B cell (primary cell): ENCODE results near the gene DCD. TPM values are rescaled to one million over a fixed set of nuclear protein-coding genes. Genes with fewer than 3 reads are reported as not detected.
"Not testable (repeated sequence)": the region's sequence is repeated elsewhere in the genome, so short reads cannot be mapped to it uniquely, and the experiment has no call there.

Experiments used
- ATAC-seq: fragments of 200-7000 bp; cut with Tn5 transposase; one replicate; pipeline ENCODE4 v1.10.0; 2021; ENCODE audit warnings: low read depth, mild to moderate bottlenecking, moderate number of reproducible peaks, moderate library complexity
- CTCF ChIA-PET: fragments of 350-600 bp; sonication (Branson Sonifier 250); formaldehyde crosslinking; loops from one replicate; lab custom pipeline; 2021; ENCODE audit warnings: antibody characterized with exemption, inconsistent platforms; lab: Charles Lee
- POLR2A ChIA-PET: fragments of 350-600 bp; sonication (Branson Sonifier 250); formaldehyde crosslinking; loops from one replicate; lab custom pipeline; 2021; ENCODE audit warnings: antibody characterized with exemption; lab: Charles Lee
- DNase-seq: peaks from one replicate; pipeline ENCODE4 v3.0.0; 2013
- H2AFZ ChIP-seq: 2 replicates; pipeline ENCODE4 v1.6.1; 2012; ENCODE audit warnings: mild to moderate bottlenecking, low read depth, low read length; ENCODE audit not compliant: insufficient read depth, poor library complexity, severe bottlenecking
- H3K27ac ChIP-seq, 2 donors: 1 replicate in 1 of 2; 2 replicates in 1 of 2; pipeline ENCODE4 v1.5.1; 2012 to 2013; ENCODE audit warnings: low read length in 2 of 2, mild to moderate bottlenecking in 2 of 2, moderate library complexity in 1 of 2
- H3K27me3 ChIP-seq, 4 experiments: fragments of 200-600 bp in 1 of 4; sonication (generic) in 1 of 4; replicated peaks in 1 of 4; 1 replicate in 2 of 4; 2 replicates in 2 of 4; pipeline versions ENCODE4 v1.6.1 to v1.7.0; 2013 to 2016; ENCODE audit warnings: low read length in 3 of 4, mild to moderate bottlenecking in 2 of 4, mixed read lengths in 1 of 4, moderate library complexity in 1 of 4; ENCODE audit not compliant: insufficient read depth in 4 of 4, control insufficient read depth in 3 of 4; ENCODE audit errors: control extremely low read depth in 1 of 4
- H3K36me3 ChIP-seq, 2 experiments: replicated peaks in 1 of 2; 1 replicate in 1 of 2; 2 replicates in 1 of 2; pipeline versions ENCODE4 v1.6.1 to v1.7.1; 2013; ENCODE audit warnings: low read length in 1 of 2; ENCODE audit not compliant: insufficient read depth in 2 of 2, control insufficient read depth in 1 of 2; ENCODE audit errors: control extremely low read depth in 1 of 2, extremely low read depth in 1 of 2
- H3K4me1 ChIP-seq, 2 donors: fragments of 200-600 bp in 1 of 2; sonication (generic) in 1 of 2; 1 replicate in 1 of 2; 2 replicates in 1 of 2; pipeline versions ENCODE4 v1.5.1 to v1.6.1; 2013 to 2017; ENCODE audit warnings: low read length in 2 of 2; ENCODE audit not compliant: control insufficient read depth in 2 of 2, insufficient read depth in 2 of 2
- H3K4me2 ChIP-seq: replicated peaks from 2 replicates; pipeline ENCODE3; 2012; ENCODE audit warnings: mild to moderate bottlenecking, low read depth, low read length; ENCODE audit not compliant: poor library complexity, severe bottlenecking
- H3K4me3 ChIP-seq, 5 experiments: fragments of 200-600 bp in 1 of 5; sonication (generic) in 1 of 5; 1 replicate in 3 of 5; 2 replicates in 2 of 5; pipeline versions ENCODE4 v1.5.1 to v1.7.0; 2011 to 2016; ENCODE audit warnings: low read length in 4 of 5, mild to moderate bottlenecking in 4 of 5, low read depth in 2 of 5, control low read depth in 1 of 5, moderate library complexity in 1 of 5; ENCODE audit not compliant: insufficient read depth in 1 of 5; ENCODE audit errors: control extremely low read depth in 1 of 5, extremely low read depth in 1 of 5
- H3K79me2 ChIP-seq: fragments of 200-600 bp; sonication (generic); one replicate; pipeline ENCODE4 v1.6.0; 2016; ENCODE audit warnings: low read length; ENCODE audit not compliant: control insufficient read depth, insufficient read depth
- H3K9ac ChIP-seq: fragments of 200-600 bp; sonication (generic); 2 replicates; pipeline ENCODE4 v1.6.1; 2017; ENCODE audit warnings: mild to moderate bottlenecking, low read length, moderate library complexity
- H3K9me3 ChIP-seq, 3 donors: one replicate each; pipeline versions ENCODE4 v1.6.1 to v1.7.1; 2013; ENCODE audit warnings: low read length in 2 of 3; ENCODE audit not compliant: control insufficient read depth in 2 of 3, insufficient read depth in 1 of 3; ENCODE audit errors: control extremely low read depth in 1 of 3
- H4K20me1 ChIP-seq: 2 replicates; pipeline ENCODE4 v1.6.0; 2012; ENCODE audit warnings: mild to moderate bottlenecking, low read length; ENCODE audit not compliant: insufficient read depth, control insufficient read depth, poor library complexity, severe bottlenecking
- H3K27ac Mint-ChIP-seq: one replicate; pipeline ENCODE4 v1.8.0; 2021; ENCODE audit warnings: mixed read lengths
- H3K27me3 Mint-ChIP-seq: one replicate; pipeline ENCODE4 v1.8.0; 2021; ENCODE audit warnings: mixed read lengths
- H3K4me1 Mint-ChIP-seq: one replicate; pipeline ENCODE4 v1.8.0; 2021; ENCODE audit warnings: mixed read lengths
- H3K4me3 Mint-ChIP-seq: one replicate; pipeline ENCODE4 v1.8.0; 2021; ENCODE audit warnings: mixed read lengths
- H3K9me3 Mint-ChIP-seq: one replicate; pipeline ENCODE4 v1.8.0; 2022; ENCODE audit warnings: mixed read lengths; ENCODE audit not compliant: insufficient read depth
- CTCF ChIP-seq: fragments of 200-600 bp; IDR thresholded peaks from one replicate; pipeline ENCODE4 v1.8.0; 2022; ENCODE audit warnings: antibody characterized with exemption, mild to moderate bottlenecking
- EZH2 ChIP-seq: IDR thresholded peaks from 2 replicates; pipeline ENCODE4 v1.6.1; 2012; ENCODE audit warnings: borderline replicate concordance, low read depth, mild to moderate bottlenecking, moderate library complexity, low read length; ENCODE audit not compliant: insufficient read depth, poor library complexity, severe bottlenecking
- WGBS: methylation state at CpG from one replicate; pipeline ENCODE4 v1.1.5; 2013; ENCODE audit warnings: missing lambda C conversion rate; ENCODE audit not compliant: insufficient coverage; 5-methylcytosine and 5-hydroxymethylcytosine counted together
- intact Hi-C: fragments of 100-400 bp; cut with micrococcal nuclease; formaldehyde crosslinking; loops from one replicate; pipeline ENCODE4 v1.10.0; 2022
- polyA plus RNA-seq: library from polyadenylated mRNA; depleted of rRNA; stranded (reverse); fragments of >200 nt; gene quantifications from 2 replicates; pipeline ENCODE4 v1.2.3, GENCODE V29; 2012
- total RNA-seq, 2 donors: library from RNA; stranded (reverse); fragments of 120-200 nt in 1 of 2; gene quantifications; 1 replicate in 1 of 2; 2 replicates in 1 of 2; pipeline versions ENCODE4 v1.2.3 to v1.2.4, GENCODE V29; 2013 to 2022

DCD gene
- total and polyA plus RNA-seq, 2 donors (not counting 1 experiment from before 2014, with no cell fraction given) = not detected

- Histone ChIP-seq H3K27me3 (peaks cover 0 to 5% (median 0%) of the 10 kb centered on the region in 4 experiments), H3K27ac (no peak overlapping the region), H3K36me3 (no peaks in the 10 kb centered on the region), H3K4me1 (peaks cover 7 to 12% of the 10 kb centered on the region in 2 donors), H3K4me3 (no peak overlapping the region), H3K79me2 (no peaks in the 10 kb centered on the region), H2AFZ (no peak overlapping the region), H4K20me1 (no peaks in the 10 kb centered on the region), H3K9ac (no peak overlapping the region), H3K9me3 (peaks cover 0 to 2% (median 0%) of the 10 kb centered on the region in 3 donors), H3K4me2 (peak overlapping the region; percentile 28)
- peaks cover 15% of the 10 kb centered on the region for H3K27me3 Mint-ChIP-seq
- ATAC-seq = no peak
- H3K9me3 Mint-ChIP-seq = peaks cover 2% of the 10 kb centered on the region
- intact Hi-C loops = no loop called here
- DNase-seq = no peak
- H3K27ac Mint-ChIP-seq = no peak overlapping the region
- ChIA-PET POLR2A (interaction anchor here (0.6 kb wide), 1 partner anchor 1198 kb away, joined by 11 read pairs; no protein-coding TSS in a partner anchor), CTCF (interaction anchor here (0.7 to 2.1 kb wide), 3 partner anchors 8 to 280 kb away, joined by 3 to 7 read pairs (median 3); no protein-coding TSS in a partner anchor)
- no peak overlapping the region for H3K4me3 Mint-ChIP-seq
- TF ChIP-seq CTCF (no peak), EZH2 (no peak)
- 71% methylated on average over 3 of the region's 4 CpGs for WGBS
- H3K4me1 Mint-ChIP-seq = peaks cover 13% of the 10 kb centered on the region
Measured at GRCh38 chr12:54641089-54641488, 7.1 kb downstream of the DCD start.

- WGBS = no CpG with 5 or more reads among the region's 2 CpGs
- H3K9me3 ChIP-seq, H3K27me3 ChIP-seq, intact Hi-C loops, H3K4me2 ChIP-seq, POLR2A ChIA-PET, ATAC-seq, H3K27me3 Mint-ChIP-seq, H3K9ac ChIP-seq, H3K4me3 Mint-ChIP-seq, H4K20me1 ChIP-seq, H3K9me3 Mint-ChIP-seq, H2AFZ ChIP-seq, DNase-seq, H3K79me2 ChIP-seq, H3K27ac ChIP-seq, CTCF ChIA-PET, H3K4me3 ChIP-seq, H3K36me3 ChIP-seq, H3K27ac Mint-ChIP-seq: not testable (repeated sequence)
- peaks cover 13% of the 10 kb centered on the region for H3K4me1 Mint-ChIP-seq
- peaks cover 7 to 12% of the 10 kb centered on the region in 2 donors for H3K4me1 ChIP-seq
Measured at GRCh38 chr12:54639112-54639511, 9.1 kb downstream of the DCD start.
